NCI-H526 treated with DMSO at 0.1 percent for 48 hours (cell line): ENCODE measurements around the gene PRAME.
"Not testable (repeated sequence)": the region's sequence is repeated elsewhere in the genome, so short reads cannot be mapped to it uniquely, and the experiment has no call there.

Experiments used
- DNase-seq: peaks from one replicate; lab custom pipeline; 2025; lab: John Stamatoyannopoulos, UW

PRAME gene

GRCh38 chr22:22550789-22551434, 8.2 kb downstream of the PRAME start:
- no peak for DNase-seq

GRCh38 chr22:22548910-22549309, 10.2 kb downstream of the PRAME start:
- DNase-seq: no peak

GRCh38 chr22:22548317-22548716, 10.7 kb downstream of the PRAME start:
- no peak for DNase-seq

GRCh38 chr22:22547692-22548300, 11.3 kb downstream of the PRAME start:
- no peak for DNase-seq

GRCh38 chr22:22547226-22547625, 11.8 kb downstream of the PRAME start:
- no peak for DNase-seq

- DNase-seq: no peak
Observed at GRCh38 chr22:22546490-22546889, 12.6 kb downstream of the PRAME start.

GRCh38 chr22:22545084-22545483, 14.0 kb downstream of the PRAME start:
- DNase-seq: no peak

GRCh38 chr22:22538226-22538989, 20.7 kb downstream of the PRAME start:
- DNase-seq: no peak

- DNase-seq: no peak
Observed at GRCh38 chr22:22536916-22537315, 22.1 kb downstream of the PRAME start.

- no peak for DNase-seq
Observed at GRCh38 chr22:22536515-22536914, 22.6 kb downstream of the PRAME start.

- DNase-seq: no peak
Observed at GRCh38 chr22:22535662-22536061, 23.4 kb downstream of the PRAME start.

GRCh38 chr22:22534604-22535415, 24.3 kb downstream of the PRAME start:
- no peak for DNase-seq

GRCh38 chr22:22533863-22534262, 25.2 kb downstream of the PRAME start:
- DNase-seq: no peak

- no peak for DNase-seq
Observed at GRCh38 chr22:22533417-22533816, 25.6 kb downstream of the PRAME start.

- DNase-seq: not testable (repeated sequence)
Observed at GRCh38 chr22:22532547-22533071, 26.5 kb downstream of the PRAME start.

- DNase-seq: no peak
Observed at GRCh38 chr22:22531770-22532546, 27.1 kb downstream of the PRAME start.

- no peak for DNase-seq
Observed at GRCh38 chr22:22528780-22529179, 30.3 kb downstream of the PRAME start.

GRCh38 chr22:22527312-22527711, 31.8 kb downstream of the PRAME start:
- DNase-seq: no peak

- DNase-seq: no peak
Observed at GRCh38 chr22:22526125-22526912, 32.7 kb downstream of the PRAME start.

GRCh38 chr22:22523494-22523893, 35.6 kb downstream of the PRAME start:
- no peak for DNase-seq

- DNase-seq: no peak
Observed at GRCh38 chr22:22521631-22522030, 37.4 kb downstream of the PRAME start.
